Ishikawa (cell line): ENCODE measurements around the gene NPC2.

Experiments used
- CEBPB ChIP-seq: IDR thresholded peaks from 2 replicates; pipeline ENCODE4 v1.6.1; 2012
- CREB1 ChIP-seq: IDR thresholded peaks from 2 replicates; pipeline ENCODE4 v1.6.1; 2012; ENCODE audit warnings: low read depth
- EP300 ChIP-seq: IDR thresholded peaks from 2 replicates; pipeline ENCODE4 v1.6.1; 2012; ENCODE audit warnings: borderline replicate concordance
- FOXM1 ChIP-seq: IDR thresholded peaks from 2 replicates; pipeline ENCODE4 v1.6.1; 2012; ENCODE audit warnings: low read depth, borderline replicate concordance
- NFIC ChIP-seq: IDR thresholded peaks from 2 replicates; pipeline ENCODE4 v1.6.1; 2012
- RAD21 ChIP-seq: IDR thresholded peaks from 2 replicates; pipeline ENCODE4 v1.6.1; 2012; ENCODE audit warnings: low read depth
- TAF1 ChIP-seq: IDR thresholded peaks from 2 replicates; pipeline ENCODE4 v1.6.1; 2012; ENCODE audit warnings: low read depth, mild to moderate bottlenecking
- TCF12 ChIP-seq: IDR thresholded peaks from 2 replicates; pipeline ENCODE4 v1.6.1; 2012; ENCODE audit warnings: low read depth
- YY1 ChIP-seq: IDR thresholded peaks from 2 replicates; pipeline ENCODE4 v1.6.1; 2012; ENCODE audit warnings: low read depth
- ZBTB7A ChIP-seq: IDR thresholded peaks from 2 replicates; pipeline ENCODE4 v1.6.1; 2012; ENCODE audit warnings: low read depth
- TF ChIP-seq, protein P1 (sequence below): IDR thresholded peaks from 2 replicates; pipeline ENCODE4 v1.6.1; 2012
- TF ChIP-seq, protein P2 (sequence below): IDR thresholded peaks from 2 replicates; pipeline ENCODE4 v1.6.1; 2012; ENCODE audit warnings: low read depth, mild to moderate bottlenecking
- TF ChIP-seq, protein P3 (sequence below): IDR thresholded peaks from 2 replicates; pipeline ENCODE4 v1.6.1; 2012

DNA sequence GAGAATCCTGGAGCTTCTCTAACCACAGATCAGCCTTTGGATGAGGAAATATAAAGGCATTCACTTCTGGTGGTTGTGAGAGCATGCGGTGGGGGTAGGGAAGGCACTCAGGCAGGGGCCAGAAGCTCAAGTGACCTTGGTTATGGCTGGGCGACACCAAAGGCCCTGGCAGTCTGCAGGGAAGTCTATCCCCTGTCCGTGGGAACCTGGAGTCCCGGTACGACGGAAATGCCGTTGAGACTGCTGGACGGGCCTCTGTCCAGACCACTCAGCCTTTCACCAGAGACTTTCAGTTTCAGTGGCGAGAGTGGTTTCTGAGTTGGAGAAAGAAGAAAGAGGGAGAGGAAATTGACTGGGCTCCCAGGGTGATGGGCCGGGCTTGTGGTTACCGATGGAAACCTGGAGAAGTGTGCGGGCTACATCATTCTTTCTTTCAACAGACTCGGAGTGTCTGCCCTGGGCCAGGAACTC lies 21.4 kb upstream of the NPC2 start:
- no peak for TF ChIP-seq NFIC
- TF ChIP-seq, protein P1, sequence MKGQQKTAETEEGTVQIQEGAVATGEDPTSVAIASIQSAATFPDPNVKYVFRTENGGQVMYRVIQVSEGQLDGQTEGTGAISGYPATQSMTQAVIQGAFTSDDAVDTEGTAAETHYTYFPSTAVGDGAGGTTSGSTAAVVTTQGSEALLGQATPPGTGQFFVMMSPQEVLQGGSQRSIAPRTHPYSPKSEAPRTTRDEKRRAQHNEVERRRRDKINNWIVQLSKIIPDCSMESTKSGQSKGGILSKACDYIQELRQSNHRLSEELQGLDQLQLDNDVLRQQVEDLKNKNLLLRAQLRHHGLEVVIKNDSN, result no peak
- no peak for TF ChIP-seq EP300
- no peak for TF ChIP-seq TCF12
- no peak for TF ChIP-seq CREB1
- no peak for TF ChIP-seq CEBPB
- no peak for TF ChIP-seq TAF1
- TF ChIP-seq, protein P2, sequence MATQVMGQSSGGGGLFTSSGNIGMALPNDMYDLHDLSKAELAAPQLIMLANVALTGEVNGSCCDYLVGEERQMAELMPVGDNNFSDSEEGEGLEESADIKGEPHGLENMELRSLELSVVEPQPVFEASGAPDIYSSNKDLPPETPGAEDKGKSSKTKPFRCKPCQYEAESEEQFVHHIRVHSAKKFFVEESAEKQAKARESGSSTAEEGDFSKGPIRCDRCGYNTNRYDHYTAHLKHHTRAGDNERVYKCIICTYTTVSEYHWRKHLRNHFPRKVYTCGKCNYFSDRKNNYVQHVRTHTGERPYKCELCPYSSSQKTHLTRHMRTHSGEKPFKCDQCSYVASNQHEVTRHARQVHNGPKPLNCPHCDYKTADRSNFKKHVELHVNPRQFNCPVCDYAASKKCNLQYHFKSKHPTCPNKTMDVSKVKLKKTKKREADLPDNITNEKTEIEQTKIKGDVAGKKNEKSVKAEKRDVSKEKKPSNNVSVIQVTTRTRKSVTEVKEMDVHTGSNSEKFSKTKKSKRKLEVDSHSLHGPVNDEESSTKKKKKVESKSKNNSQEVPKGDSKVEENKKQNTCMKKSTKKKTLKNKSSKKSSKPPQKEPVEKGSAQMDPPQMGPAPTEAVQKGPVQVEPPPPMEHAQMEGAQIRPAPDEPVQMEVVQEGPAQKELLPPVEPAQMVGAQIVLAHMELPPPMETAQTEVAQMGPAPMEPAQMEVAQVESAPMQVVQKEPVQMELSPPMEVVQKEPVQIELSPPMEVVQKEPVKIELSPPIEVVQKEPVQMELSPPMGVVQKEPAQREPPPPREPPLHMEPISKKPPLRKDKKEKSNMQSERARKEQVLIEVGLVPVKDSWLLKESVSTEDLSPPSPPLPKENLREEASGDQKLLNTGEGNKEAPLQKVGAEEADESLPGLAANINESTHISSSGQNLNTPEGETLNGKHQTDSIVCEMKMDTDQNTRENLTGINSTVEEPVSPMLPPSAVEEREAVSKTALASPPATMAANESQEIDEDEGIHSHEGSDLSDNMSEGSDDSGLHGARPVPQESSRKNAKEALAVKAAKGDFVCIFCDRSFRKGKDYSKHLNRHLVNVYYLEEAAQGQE, result no peak
- TF ChIP-seq FOXM1, result no peak
- TF ChIP-seq, protein P3, sequence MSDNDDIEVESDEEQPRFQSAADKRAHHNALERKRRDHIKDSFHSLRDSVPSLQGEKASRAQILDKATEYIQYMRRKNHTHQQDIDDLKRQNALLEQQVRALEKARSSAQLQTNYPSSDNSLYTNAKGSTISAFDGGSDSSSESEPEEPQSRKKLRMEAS, result no peak
- no peak for TF ChIP-seq RAD21
- no peak for TF ChIP-seq YY1
- TF ChIP-seq ZBTB7A, result no peak
